GM19351 (cell line): ENCODE data around the gene CIITA.
"Not testable (repeated sequence)": the region's sequence is repeated elsewhere in the genome, so short reads cannot be mapped to it uniquely, and the experiment has no call there.

Source experiments
- ATAC-seq: cut with Tn5 transposase; IDR thresholded peaks from one replicate; pipeline ENCODE4 v1.9.1; 2021; ENCODE audit warnings: mild to moderate bottlenecking, moderate library complexity; ENCODE audit not compliant: unreplicated experiment

CIITA gene

DNA sequence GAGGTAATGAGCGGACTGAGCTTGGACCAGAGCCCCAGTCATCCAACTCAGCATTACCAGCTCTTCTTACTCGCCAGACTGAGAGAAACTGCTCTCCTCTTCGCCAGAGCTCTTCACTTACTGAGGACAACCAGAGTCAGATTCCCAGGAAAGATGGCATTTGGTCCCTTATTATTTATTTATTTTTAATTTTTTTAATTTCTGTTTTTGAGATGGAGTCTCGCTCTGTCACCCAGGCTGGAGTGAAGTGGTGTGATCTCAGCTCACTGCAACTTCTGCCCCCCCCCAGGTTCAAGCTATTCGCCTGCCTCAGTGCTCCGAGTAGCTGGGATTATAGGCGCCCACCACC is 42.0 kb downstream of the CIITA start:
- ATAC-seq, result no peak

DNA sequence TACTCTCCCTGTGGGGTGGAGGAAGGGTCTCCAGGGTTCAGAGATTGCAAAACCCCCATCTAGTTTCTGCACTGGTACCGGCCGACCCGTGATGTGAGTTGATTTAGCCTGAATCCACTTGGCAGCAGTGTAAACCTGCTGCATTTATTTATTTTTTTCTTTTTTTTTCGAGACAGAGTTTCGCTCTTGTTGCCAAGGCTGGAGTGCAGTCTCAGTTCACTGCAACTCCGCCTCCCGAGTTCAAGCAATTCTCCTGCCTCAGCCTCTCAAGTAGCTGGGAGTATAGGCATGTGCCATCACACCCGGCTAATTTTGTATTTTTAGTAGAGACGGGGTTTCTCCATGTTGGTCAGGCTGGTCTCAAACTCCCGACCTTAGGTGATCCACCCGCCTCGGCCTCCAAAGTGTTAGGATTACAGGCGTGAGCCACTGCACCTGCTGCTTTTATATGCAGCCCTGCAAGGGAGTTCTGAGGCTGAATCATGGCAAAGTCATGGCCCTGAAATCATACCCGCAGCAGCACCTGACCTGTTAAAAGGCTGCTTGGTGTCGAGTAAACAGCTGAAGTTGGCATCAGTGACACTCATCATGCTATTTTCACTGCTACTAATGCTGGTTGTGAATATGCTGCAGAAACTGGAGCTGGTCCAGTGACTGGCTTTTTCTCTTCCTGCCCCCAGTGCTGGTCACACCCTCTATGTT is 43.9 kb downstream of the CIITA start:
- no peak for ATAC-seq

DNA sequence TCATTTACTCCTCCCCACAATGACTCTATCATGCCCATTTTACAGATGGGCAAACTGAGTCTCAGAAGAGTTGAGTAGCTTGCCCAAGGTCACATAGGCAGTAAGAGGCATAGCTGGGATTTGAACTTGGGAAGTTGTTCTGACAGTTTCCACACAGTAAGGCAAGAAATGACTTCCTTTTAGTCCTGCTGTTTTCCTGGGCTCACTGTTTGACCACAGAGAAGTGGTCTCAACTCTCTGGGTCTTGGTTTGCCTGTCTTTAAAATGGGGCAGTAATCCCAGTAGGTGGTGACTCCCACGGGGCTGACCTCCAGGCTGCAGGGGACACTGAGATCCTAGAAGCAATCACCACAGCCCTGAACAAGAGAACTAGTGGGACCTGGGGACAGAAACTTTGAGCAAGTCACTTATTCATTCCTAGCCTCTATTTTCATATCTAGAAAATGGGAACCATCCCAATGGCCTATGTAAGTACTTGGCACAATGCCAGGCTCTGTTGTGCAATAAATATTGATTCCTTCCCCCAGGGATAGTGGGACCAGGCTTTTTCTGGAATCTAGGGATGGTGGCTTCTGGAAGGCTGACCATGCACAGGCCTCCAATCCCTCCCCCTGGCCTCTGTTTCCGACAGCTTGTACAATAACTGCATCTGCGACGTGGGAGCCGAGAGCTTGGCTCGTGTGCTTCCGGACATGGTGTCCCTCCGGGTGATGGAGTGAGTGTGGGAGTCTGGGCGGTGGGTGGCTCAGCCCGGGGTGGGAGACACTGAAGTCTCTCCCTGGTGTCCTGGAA is 44.7 kb downstream of the CIITA start:
- ATAC-seq, result no peak

GRCh38 chr16:10922328-10923145 is 45.5 kb downstream of the CIITA start:
- ATAC-seq, result no peak

GRCh38 chr16:10923146-10923649 is 46.2 kb downstream of the CIITA start:
- no peak for ATAC-seq

DNA sequence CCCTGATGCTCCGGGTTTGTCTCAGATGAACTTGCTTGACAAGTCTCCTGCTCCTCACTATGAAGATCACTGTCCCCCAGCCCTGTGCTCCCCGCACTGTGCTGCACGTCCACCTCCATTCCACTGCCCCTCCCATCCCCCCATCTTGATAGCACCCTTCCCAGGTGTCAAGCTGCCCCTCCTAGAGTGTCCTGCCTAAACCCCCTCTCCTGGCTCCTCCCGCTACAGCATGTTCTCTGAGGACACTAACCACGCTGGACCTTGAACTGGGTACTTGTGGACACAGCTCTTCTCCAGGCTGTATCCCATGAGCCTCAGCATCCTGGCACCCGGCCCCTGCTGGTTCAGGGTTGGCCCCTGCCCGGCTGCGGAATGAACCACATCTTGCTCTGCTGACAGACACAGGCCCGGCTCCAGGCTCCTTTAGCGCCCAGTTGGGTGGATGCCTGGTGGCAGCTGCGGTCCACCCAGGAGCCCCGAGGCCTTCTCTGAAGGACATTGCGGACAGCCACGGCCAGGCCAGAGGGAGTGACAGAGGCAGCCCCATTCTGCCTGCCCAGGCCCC is 46.7 kb downstream of the CIITA start:
- no peak for ATAC-seq

- not testable (repeated sequence) for ATAC-seq
These were observed 48.3 kb downstream of the CIITA start for GRCh38 chr16:10925285-10925684.

DNA sequence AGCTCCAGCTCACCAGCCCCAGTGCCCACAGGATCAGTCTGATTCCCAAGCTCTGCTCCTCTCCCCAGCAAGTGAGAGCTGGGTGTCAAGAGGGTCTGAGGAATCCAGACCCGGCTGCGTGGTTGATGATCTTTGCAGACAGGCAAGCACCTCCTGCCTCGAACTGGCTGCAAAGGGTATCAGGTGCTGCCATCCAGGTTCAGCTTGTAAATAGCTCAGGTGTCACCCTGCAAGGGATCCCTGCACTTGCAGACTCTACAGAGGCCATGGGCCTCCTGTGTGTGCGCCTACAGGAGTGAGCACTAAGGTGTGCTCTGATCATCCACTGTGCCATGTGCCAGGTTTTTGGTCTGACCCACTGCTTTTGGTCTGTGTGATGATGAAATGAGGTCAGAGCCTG is 49.1 kb downstream of the CIITA start:
- no peak for ATAC-seq

GRCh38 chr16:10926867-10927266 is 49.9 kb downstream of the CIITA start:
- ATAC-seq, result no peak

DNA sequence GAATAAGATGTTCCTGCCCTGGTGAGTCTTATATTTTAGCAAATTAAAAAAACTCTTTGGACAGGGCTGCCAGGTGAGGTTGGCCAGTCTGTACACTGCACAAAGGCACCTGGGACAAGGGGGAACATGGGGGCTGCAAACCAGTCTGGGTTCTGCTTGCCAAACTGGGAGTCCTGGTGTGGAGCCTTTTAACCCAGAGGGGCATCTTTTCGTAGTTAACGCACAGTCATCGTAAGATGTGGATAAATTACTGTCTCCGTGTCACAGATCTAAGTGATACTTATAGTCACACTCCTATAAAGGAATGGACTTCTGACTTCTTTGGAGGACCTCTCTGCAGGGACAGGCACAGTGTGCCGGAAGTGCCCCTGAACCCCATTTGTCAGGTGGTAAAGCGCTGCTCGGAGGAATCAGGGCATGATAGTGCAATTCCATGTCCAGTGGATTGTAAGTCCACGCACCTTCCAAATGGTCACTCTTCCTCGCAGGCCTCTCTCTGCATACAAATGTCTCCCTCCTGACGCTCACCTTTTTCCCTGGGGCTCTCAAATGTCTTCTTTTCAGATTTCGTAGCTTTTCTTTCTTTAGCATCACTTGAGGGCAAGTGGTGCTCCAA is 50.6 kb downstream of the CIITA start:
- no peak for ATAC-seq

- not testable (repeated sequence) for ATAC-seq
These were observed 52.1 kb downstream of the CIITA start for GRCh38 chr16:10929097-10929496.

- no peak for ATAC-seq
These were observed 53.1 kb downstream of the CIITA start for GRCh38 chr16:10929853-10930754.

- ATAC-seq, result no peak
These were observed 53.7 kb downstream of the CIITA start for GRCh38 chr16:10930755-10931093.

GRCh38 chr16:10931134-10931533 is 54.1 kb downstream of the CIITA start:
- no peak for ATAC-seq

GRCh38 chr16:10931977-10932632 is 55.1 kb downstream of the CIITA start:
- ATAC-seq, result no peak

- ATAC-seq, result no peak
These were observed 56.1 kb downstream of the CIITA start for GRCh38 chr16:10932959-10933710.

DNA sequence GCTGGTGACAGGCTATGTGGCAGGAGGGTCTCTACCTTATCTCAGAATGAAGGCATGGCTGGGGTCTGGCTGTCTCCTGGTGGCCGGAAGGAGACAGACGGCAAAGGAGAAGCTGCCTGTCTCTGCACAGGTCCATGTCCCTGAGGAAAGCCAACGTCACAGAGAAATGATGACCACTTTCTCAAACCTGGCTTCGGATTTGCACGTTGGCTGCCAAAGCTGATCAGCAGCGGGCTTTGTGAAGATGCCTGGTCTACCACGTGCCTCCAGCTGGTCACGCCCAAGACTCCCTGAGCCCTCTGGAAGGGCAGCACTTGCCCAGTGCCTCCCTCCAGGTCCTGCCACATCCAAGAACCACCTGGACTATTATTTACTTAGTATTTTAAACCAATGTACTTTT is 56.9 kb downstream of the CIITA start:
- ATAC-seq, result no peak

- no peak for ATAC-seq
These were observed 57.5 kb downstream of the CIITA start for GRCh38 chr16:10934325-10935107.
